GM12872 (cell line): ENCODE data around the gene TEF.

Source experiments
- TF ChIP-seq, protein P1 (sequence below): IDR thresholded peaks from 3 replicates; pipeline ENCODE4 v1.5.1; 2011; ENCODE audit warnings: low read depth, mild to moderate bottlenecking, low read length, moderate library complexity; ENCODE audit not compliant: insufficient read depth

The TEF gene

DNA sequence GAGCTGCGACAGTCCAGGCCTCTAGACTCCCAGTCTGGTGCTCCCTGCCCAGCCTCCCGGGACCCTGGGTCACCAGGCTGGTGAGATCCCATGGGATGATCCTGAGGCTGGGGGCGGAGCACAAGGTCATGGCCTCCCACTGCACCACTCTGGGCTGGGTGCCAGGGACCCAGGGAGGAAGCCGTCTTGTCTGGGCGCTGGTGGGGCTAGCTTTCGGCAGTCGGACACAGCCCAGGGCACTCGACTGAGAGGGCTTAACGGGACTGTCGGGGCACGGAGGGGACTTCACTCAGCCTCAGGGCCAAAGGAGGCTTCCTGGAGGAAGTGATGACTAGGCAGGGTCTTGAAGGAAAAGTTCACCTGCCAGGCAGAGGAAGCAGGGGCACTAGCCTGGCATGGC lies 41.4 kb upstream of the TEF start:
- TF ChIP-seq, protein P1, sequence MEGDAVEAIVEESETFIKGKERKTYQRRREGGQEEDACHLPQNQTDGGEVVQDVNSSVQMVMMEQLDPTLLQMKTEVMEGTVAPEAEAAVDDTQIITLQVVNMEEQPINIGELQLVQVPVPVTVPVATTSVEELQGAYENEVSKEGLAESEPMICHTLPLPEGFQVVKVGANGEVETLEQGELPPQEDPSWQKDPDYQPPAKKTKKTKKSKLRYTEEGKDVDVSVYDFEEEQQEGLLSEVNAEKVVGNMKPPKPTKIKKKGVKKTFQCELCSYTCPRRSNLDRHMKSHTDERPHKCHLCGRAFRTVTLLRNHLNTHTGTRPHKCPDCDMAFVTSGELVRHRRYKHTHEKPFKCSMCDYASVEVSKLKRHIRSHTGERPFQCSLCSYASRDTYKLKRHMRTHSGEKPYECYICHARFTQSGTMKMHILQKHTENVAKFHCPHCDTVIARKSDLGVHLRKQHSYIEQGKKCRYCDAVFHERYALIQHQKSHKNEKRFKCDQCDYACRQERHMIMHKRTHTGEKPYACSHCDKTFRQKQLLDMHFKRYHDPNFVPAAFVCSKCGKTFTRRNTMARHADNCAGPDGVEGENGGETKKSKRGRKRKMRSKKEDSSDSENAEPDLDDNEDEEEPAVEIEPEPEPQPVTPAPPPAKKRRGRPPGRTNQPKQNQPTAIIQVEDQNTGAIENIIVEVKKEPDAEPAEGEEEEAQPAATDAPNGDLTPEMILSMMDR: no peak

DNA sequence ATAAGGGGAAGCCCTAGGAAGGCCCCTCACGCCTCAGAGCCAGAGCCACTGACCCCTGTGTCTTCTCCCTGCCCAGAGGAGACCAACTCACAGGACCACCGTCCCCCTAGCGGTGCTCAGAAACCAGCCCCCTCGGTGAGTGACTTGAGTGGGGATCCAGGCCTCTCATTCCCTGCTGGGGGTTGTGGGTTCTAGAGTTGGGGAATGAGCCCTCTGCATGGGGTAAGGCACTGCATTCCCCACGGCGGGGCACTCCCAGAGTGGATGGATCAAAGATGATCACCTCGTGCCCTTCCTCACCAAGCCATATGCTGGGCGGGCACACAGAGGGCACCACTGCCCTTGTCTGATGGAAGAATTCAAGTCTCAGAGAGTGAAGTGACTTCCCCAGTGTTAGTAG lies 40.7 kb upstream of the TEF start:
- TF ChIP-seq, protein P1: no peak

DNA sequence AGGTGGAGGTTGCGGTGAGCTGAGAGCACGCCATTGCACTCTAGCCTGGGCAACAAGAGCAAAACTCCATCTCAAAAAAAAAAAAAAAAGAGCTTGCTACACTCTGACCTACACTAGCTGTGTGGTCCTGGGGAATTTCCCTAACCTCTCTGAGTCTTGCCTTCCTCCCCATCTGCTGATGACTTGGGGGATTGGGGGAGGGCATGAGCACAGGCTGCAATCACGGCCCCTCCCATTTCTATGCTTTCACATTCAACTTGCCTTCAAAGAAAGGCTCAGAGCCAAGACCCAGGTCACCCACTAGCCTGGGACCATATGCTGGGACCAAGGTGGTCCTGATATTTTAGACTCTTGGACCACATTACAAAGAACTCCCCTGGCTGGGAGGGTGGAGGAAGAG lies 39.8 kb upstream of the TEF start:
- TF ChIP-seq, protein P1: no peak

DNA sequence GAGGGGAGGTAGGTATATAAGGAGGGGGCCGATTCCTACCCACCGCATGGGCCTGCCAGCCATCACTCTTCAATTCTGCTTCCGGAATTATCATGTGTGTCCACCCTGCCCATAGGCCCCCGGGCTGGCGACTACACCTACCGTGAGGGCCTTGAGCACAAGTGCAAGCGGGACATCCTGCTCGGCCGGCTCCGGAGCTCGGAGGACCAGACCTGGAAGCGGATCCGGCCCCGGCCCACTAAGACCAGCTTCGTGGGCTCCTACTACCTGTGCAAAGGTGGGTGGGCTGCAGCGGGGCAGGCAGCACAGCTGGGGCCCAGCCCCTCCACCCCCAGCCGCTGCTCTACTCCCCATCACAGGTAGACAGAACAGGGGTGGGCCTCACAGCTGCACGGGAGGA lies 38.4 kb upstream of the TEF start:
- TF ChIP-seq, protein P1: no peak

DNA sequence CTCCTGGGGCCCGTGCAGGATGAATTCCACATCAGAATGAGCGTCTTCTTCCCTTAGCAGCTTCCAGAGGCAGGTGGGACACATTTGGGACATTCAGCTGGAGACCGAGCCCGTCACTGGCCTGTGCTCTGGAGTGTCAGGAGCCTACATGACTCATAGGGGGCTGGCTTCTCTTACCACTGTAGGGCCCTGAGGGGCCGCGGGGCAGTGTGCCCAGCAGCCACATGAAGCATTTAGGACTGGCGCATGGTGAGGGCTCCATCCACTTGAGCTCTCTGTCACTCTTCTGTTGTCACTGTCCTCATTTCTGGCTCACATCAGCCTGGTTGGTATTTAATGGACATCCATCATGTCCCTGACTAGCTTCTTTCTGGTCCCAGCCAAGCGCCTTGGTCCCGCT lies 38.0 kb upstream of the TEF start:
- TF ChIP-seq, protein P1: no peak

DNA sequence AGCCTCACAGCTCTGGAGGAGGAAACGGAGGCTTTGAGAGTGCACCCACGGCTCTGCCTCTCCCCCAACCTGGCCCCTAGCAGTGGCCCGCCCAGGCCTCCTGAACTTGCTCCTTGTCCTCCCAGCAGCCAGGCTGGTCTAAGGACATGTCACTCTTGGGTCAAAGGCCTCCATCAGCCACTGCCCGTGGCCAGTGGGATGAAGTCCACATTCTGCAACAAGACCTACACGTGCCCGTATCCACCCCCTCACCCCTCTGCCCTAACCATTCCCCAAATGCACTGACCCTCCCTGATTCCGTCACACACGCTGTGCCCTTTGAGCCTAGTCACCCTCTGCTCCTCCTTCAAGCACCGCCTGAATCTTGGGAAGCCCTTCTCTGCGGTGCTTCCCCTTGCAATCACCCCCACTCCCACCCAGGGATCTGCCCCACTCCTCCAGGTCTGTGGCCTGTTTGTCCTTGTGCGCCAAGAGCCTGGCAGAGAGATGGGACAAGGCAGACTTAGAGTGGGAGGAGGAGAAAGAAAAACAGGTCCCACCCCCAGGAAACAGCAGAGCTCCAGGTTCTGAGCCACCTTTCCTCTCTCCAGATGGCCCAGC lies 37.5 kb upstream of the TEF start:
- TF ChIP-seq, protein P1: no peak

DNA sequence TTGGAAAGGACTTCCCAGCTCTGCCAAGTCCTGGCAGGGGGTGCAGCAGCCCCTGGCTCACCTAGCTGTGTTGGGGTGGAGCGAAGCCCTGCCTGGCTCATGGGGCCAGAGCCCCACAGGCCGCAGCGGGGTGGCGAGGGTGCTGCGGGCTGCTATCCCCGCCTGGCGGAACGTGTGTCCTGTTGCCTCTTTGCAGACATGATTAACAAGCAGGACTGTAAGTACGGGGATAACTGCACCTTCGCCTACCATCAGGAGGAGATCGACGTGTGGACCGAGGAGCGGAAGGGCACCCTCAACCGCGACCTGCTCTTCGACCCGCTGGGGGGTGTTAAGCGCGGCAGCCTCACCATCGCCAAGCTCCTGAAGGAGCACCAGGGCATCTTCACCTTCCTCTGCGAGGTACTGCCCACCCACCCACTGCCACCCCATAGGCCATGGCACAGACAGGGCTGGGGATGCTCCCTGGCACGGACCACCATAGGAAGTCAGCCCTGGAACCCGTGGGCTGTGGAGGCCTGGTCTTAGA lies 35.9 kb upstream of the TEF start:
- TF ChIP-seq, protein P1: no peak
